ENCODE results near the gene CRIM1. TPM values are rescaled to one million over a fixed set of nuclear protein-coding genes. Genes with fewer than 3 reads are reported as not detected.

CRIM1 gene
- polyA plus RNA-seq, 4 donors = 0.89 to 26.2 (median 9.2) TPM

GRCh38 chr2:36568516-36569246 is 213.1 kb downstream of the CRIM1 start:
- 75 to 87% (median 78%) methylated on average over 6 of the region's 6 CpGs for WGBS, 3 donors

GRCh38 chr2:36569267-36569856 is 213.8 kb downstream of the CRIM1 start:
- Histone ChIP-seq H3K27me3 (ENCODE audit: control insufficient read depth in 3 of 3, insufficient read depth in 3 of 3, low read length in 3 of 3) (no peaks in the 10 kb centered on the region), H3K9me3 (ENCODE audit: control insufficient read depth in 2 of 2, insufficient read depth in 1 of 2, low read depth in 1 of 2, low read length in 1 of 2) (no peaks in the 10 kb centered on the region), H3K4me3 (ENCODE audit: low read depth in 1 of 3, low read length in 3 of 3) (no peak overlapping the region), H3K36me3 (ENCODE audit: control insufficient read depth in 3 of 3, insufficient read depth in 2 of 3, low read depth in 1 of 3, low read length in 3 of 3) (peaks cover 2 to 19% (median 2%) of the 10 kb centered on the region in 3 donors), H3K4me1 (ENCODE audit: control insufficient read depth in 3 of 3, insufficient read depth in 2 of 3, low read depth in 1 of 3, low read length in 2 of 3) (no peaks in the 10 kb centered on the region), H3K27ac (ENCODE audit: low read depth in 1 of 3, low read length in 2 of 3) (no peak overlapping the region)
- 89% methylated on average over 3 of the region's 3 CpGs for WGBS, 3 donors
- DNase-seq = no peak
- FAIRE-seq = no peak

More at GRCh38 chr2:36568516-36569246, 213.1 kb downstream of the CRIM1 start:
- Histone ChIP-seq H3K27ac (ENCODE audit: low read depth in 1 of 3, low read length in 2 of 3) (no peak overlapping the region), H3K36me3 (ENCODE audit: control insufficient read depth in 3 of 3, insufficient read depth in 2 of 3, low read depth in 1 of 3, low read length in 3 of 3) (peaks cover 2 to 21% (median 2%) of the 10 kb centered on the region in 3 donors), H3K27me3 (ENCODE audit: control insufficient read depth in 3 of 3, insufficient read depth in 3 of 3, low read length in 3 of 3) (no peaks in the 10 kb centered on the region), H3K9me3 (ENCODE audit: control insufficient read depth in 2 of 2, insufficient read depth in 1 of 2, low read depth in 1 of 2, low read length in 1 of 2) (no peaks in the 10 kb centered on the region), H3K4me1 (ENCODE audit: control insufficient read depth in 3 of 3, insufficient read depth in 2 of 3, low read depth in 1 of 3, low read length in 2 of 3) (no peaks in the 10 kb centered on the region), H3K4me3 (ENCODE audit: low read depth in 1 of 3, low read length in 3 of 3) (no peak overlapping the region)
- FAIRE-seq (no peak), DNase-seq (no peak)

GRCh38 chr2:36570416-36570815 is 214.8 kb downstream of the CRIM1 start:
- H3K4me1 ChIP-seq (ENCODE audit: control insufficient read depth in 3 of 3, insufficient read depth in 2 of 3, low read depth in 1 of 3, low read length in 2 of 3) = no peaks in the 10 kb centered on the region
- WGBS, 3 donors = 76 to 93% (median 92%) methylated on average over 1 of the region's 1 CpG
- peaks cover 2 to 20% (median 7%) of the 10 kb centered on the region in 3 donors for H3K36me3 ChIP-seq (ENCODE audit: control insufficient read depth in 3 of 3, insufficient read depth in 2 of 3, low read depth in 1 of 3, low read length in 3 of 3)
- no peaks in the 10 kb centered on the region for H3K9me3 ChIP-seq (ENCODE audit: control insufficient read depth in 2 of 2, insufficient read depth in 1 of 2, low read depth in 1 of 2, low read length in 1 of 2)
- no peak overlapping the region for H3K4me3 ChIP-seq (ENCODE audit: low read depth in 1 of 3, low read length in 3 of 3)
- no peak overlapping the region for H3K27ac ChIP-seq (ENCODE audit: low read depth in 1 of 3, low read length in 2 of 3)
- FAIRE-seq = no peak
- no peaks in the 10 kb centered on the region for H3K27me3 ChIP-seq (ENCODE audit: control insufficient read depth in 3 of 3, insufficient read depth in 3 of 3, low read length in 3 of 3)
- DNase-seq = no peak

GRCh38 chr2:36572054-36572718 is 216.6 kb downstream of the CRIM1 start:
- H3K27me3 ChIP-seq (ENCODE audit: control insufficient read depth in 3 of 3, insufficient read depth in 3 of 3, low read length in 3 of 3) = no peaks in the 10 kb centered on the region
- no peaks in the 10 kb centered on the region for H3K9me3 ChIP-seq (ENCODE audit: control insufficient read depth in 2 of 2, insufficient read depth in 1 of 2, low read depth in 1 of 2, low read length in 1 of 2)
- no peak overlapping the region for H3K27ac ChIP-seq (ENCODE audit: low read depth in 1 of 3, low read length in 2 of 3)
- 74 to 86% (median 78%) methylated on average over 3 of the region's 3 CpGs for WGBS, 3 donors
- peak in 1 of 2 donors; percentile 47 for DNase-seq
- H3K4me1 ChIP-seq (ENCODE audit: control insufficient read depth in 3 of 3, insufficient read depth in 2 of 3, low read depth in 1 of 3, low read length in 2 of 3) = no peaks in the 10 kb centered on the region
- peaks cover 2 to 14% (median 5%) of the 10 kb centered on the region in 3 donors for H3K36me3 ChIP-seq (ENCODE audit: control insufficient read depth in 3 of 3, insufficient read depth in 2 of 3, low read depth in 1 of 3, low read length in 3 of 3)
- H3K4me3 ChIP-seq (ENCODE audit: low read depth in 1 of 3, low read length in 3 of 3) = no peak overlapping the region
- no peak for FAIRE-seq

- no peak for FAIRE-seq
- Histone ChIP-seq H3K9me3 (ENCODE audit: control insufficient read depth in 2 of 2, insufficient read depth in 1 of 2, low read depth in 1 of 2, low read length in 1 of 2) (no peaks in the 10 kb centered on the region), H3K4me3 (ENCODE audit: low read depth in 1 of 3, low read length in 3 of 3) (no peak overlapping the region), H3K27ac (ENCODE audit: low read depth in 1 of 3, low read length in 2 of 3) (no peak overlapping the region), H3K27me3 (ENCODE audit: control insufficient read depth in 3 of 3, insufficient read depth in 3 of 3, low read length in 3 of 3) (no peaks in the 10 kb centered on the region), H3K4me1 (ENCODE audit: control insufficient read depth in 3 of 3, insufficient read depth in 2 of 3, low read depth in 1 of 3, low read length in 2 of 3) (no peaks in the 10 kb centered on the region), H3K36me3 (ENCODE audit: control insufficient read depth in 3 of 3, insufficient read depth in 2 of 3, low read depth in 1 of 3, low read length in 3 of 3) (peaks cover 2 to 17% (median 5%) of the 10 kb centered on the region in 3 donors)
- WGBS, 3 donors = 78 to 92% (median 90%) methylated on average over 4 of the region's 4 CpGs
- DNase-seq = no peak
Observed at GRCh38 chr2:36572719-36573059, 217.1 kb downstream of the CRIM1 start.

- WGBS, 3 donors = 87 to 97% (median 91%) methylated on average over 1 of the region's 1 CpG
- DNase-seq (no peak), FAIRE-seq (no peak)
- Histone ChIP-seq H3K27ac (ENCODE audit: low read depth in 1 of 3, low read length in 2 of 3) (no peak overlapping the region), H3K27me3 (ENCODE audit: control insufficient read depth in 3 of 3, insufficient read depth in 3 of 3, low read length in 3 of 3) (no peaks in the 10 kb centered on the region), H3K4me3 (ENCODE audit: low read depth in 1 of 3, low read length in 3 of 3) (no peak overlapping the region), H3K36me3 (ENCODE audit: control insufficient read depth in 3 of 3, insufficient read depth in 2 of 3, low read depth in 1 of 3, low read length in 3 of 3) (peaks cover 3 to 17% (median 8%) of the 10 kb centered on the region in 3 donors), H3K9me3 (ENCODE audit: control insufficient read depth in 2 of 2, insufficient read depth in 1 of 2, low read depth in 1 of 2, low read length in 1 of 2) (no peaks in the 10 kb centered on the region), H3K4me1 (ENCODE audit: control insufficient read depth in 3 of 3, insufficient read depth in 2 of 3, low read depth in 1 of 3, low read length in 2 of 3) (no peaks in the 10 kb centered on the region)
Observed at GRCh38 chr2:36573165-36573564, 217.6 kb downstream of the CRIM1 start.

- H3K4me3 ChIP-seq (ENCODE audit: low read depth in 1 of 3, low read length in 3 of 3) = no peak overlapping the region
- WGBS, 3 donors = 93 to 98% (median 97%) methylated on average over 2 of the region's 2 CpGs
- H3K27ac ChIP-seq (ENCODE audit: low read depth in 1 of 3, low read length in 2 of 3) = no peak overlapping the region
- H3K36me3 ChIP-seq (ENCODE audit: control insufficient read depth in 3 of 3, insufficient read depth in 2 of 3, low read depth in 1 of 3, low read length in 3 of 3) = peaks cover 8 to 23% (median 17%) of the 10 kb centered on the region in 3 donors
- no peaks in the 10 kb centered on the region for H3K9me3 ChIP-seq (ENCODE audit: control insufficient read depth in 2 of 2, insufficient read depth in 1 of 2, low read depth in 1 of 2, low read length in 1 of 2)
- DNase-seq = no peak
- H3K4me1 ChIP-seq (ENCODE audit: control insufficient read depth in 3 of 3, insufficient read depth in 2 of 3, low read depth in 1 of 3, low read length in 2 of 3) = no peaks in the 10 kb centered on the region
- FAIRE-seq = no peak
- H3K27me3 ChIP-seq (ENCODE audit: control insufficient read depth in 3 of 3, insufficient read depth in 3 of 3, low read length in 3 of 3) = no peaks in the 10 kb centered on the region
Observed at GRCh38 chr2:36574560-36574959, 219.0 kb downstream of the CRIM1 start.

GRCh38 chr2:36577884-36578283 is 222.3 kb downstream of the CRIM1 start:
- Histone ChIP-seq H3K27me3 (ENCODE audit: control insufficient read depth in 3 of 3, insufficient read depth in 3 of 3, low read length in 3 of 3) (no peaks in the 10 kb centered on the region), H3K4me3 (ENCODE audit: low read depth in 1 of 3, low read length in 3 of 3) (no peak overlapping the region), H3K9me3 (ENCODE audit: control insufficient read depth in 2 of 2, insufficient read depth in 1 of 2, low read depth in 1 of 2, low read length in 1 of 2) (no peaks in the 10 kb centered on the region), H3K36me3 (ENCODE audit: control insufficient read depth in 3 of 3, insufficient read depth in 2 of 3, low read depth in 1 of 3, low read length in 3 of 3) (peaks cover 10 to 30% (median 19%) of the 10 kb centered on the region in 3 donors), H3K27ac (ENCODE audit: low read depth in 1 of 3, low read length in 2 of 3) (no peak overlapping the region), H3K4me1 (ENCODE audit: control insufficient read depth in 3 of 3, insufficient read depth in 2 of 3, low read depth in 1 of 3, low read length in 2 of 3) (no peaks in the 10 kb centered on the region)
- no peak for FAIRE-seq
- DNase-seq = no peak
- 86 to 97% (median 92%) methylated on average over 2 of the region's 2 CpGs for WGBS, 3 donors
